DMS53 (cell line): ENCODE measurements around the gene SPINK14.

Source experiments
- DNase-seq: peaks from one replicate; lab custom pipeline; 2025; lab: John Stamatoyannopoulos, UW

The SPINK14 gene

GRCh38 chr5:148168246-148168645, at the start of gene SPINK14:
TSS of gene SPINK14 (plus strand) at chr5:148168546. CDS start at chr5:148169733, 1,187 bp downstream.
- no peak for DNase-seq

GRCh38 chr5:148120317-148120716, 48.0 kb upstream of the SPINK14 start:
- DNase-seq, result peak; percentile 58

- DNase-seq, result peak; percentile 16
Measured at GRCh38 chr5:148125641-148126040, 42.7 kb upstream of the SPINK14 start.

- DNase-seq, result no peak
Measured at GRCh38 chr5:148135091-148136048, 33.0 kb upstream of the SPINK14 start.

- no peak for DNase-seq
Measured at GRCh38 chr5:148140846-148141245, 27.5 kb upstream of the SPINK14 start.

GRCh38 chr5:148141645-148142044, 26.7 kb upstream of the SPINK14 start:
- DNase-seq, result no peak

GRCh38 chr5:148145916-148146315, 22.4 kb upstream of the SPINK14 start:
- peak; percentile 97 for DNase-seq

GRCh38 chr5:148146487-148146886, 21.9 kb upstream of the SPINK14 start:
- peak; percentile 60 for DNase-seq

GRCh38 chr5:148147415-148147814, 20.9 kb upstream of the SPINK14 start:
- peak; percentile 96 for DNase-seq

GRCh38 chr5:148151872-148152271, 16.5 kb upstream of the SPINK14 start:
- peak; percentile 15 for DNase-seq

GRCh38 chr5:148152781-148153180, 15.6 kb upstream of the SPINK14 start:
- DNase-seq, result no peak

GRCh38 chr5:148156609-148157008, 11.7 kb upstream of the SPINK14 start:
- DNase-seq, result no peak

- no peak for DNase-seq
Measured at GRCh38 chr5:148162038-148162437, 6.3 kb upstream of the SPINK14 start.

- DNase-seq, result peak; percentile 19
Measured at GRCh38 chr5:148163345-148163744, 5.0 kb upstream of the SPINK14 start.

GRCh38 chr5:148166550-148167283, 1.6 kb upstream of the SPINK14 start:
- peak; percentile 9 for DNase-seq

GRCh38 chr5:148172377-148172776, 4.0 kb downstream of the SPINK14 start:
- no peak for DNase-seq

- DNase-seq, result no peak
Measured at GRCh38 chr5:148176480-148176879, 8.1 kb downstream of the SPINK14 start.

- no peak for DNase-seq
Measured at GRCh38 chr5:148177207-148177606, 8.9 kb downstream of the SPINK14 start.

GRCh38 chr5:148179234-148179824, 11.0 kb downstream of the SPINK14 start:
- peak; percentile 82 for DNase-seq

GRCh38 chr5:148186248-148187003, 18.1 kb downstream of the SPINK14 start:
- DNase-seq, result no peak

- DNase-seq, result no peak
Measured at GRCh38 chr5:148191010-148191409, 22.7 kb downstream of the SPINK14 start.

- DNase-seq, result no peak
Measured at GRCh38 chr5:148193202-148193601, 24.9 kb downstream of the SPINK14 start.
